GM21786 (cell line): ENCODE results near the gene ZNF177.
"Not testable (repeated sequence)": the region's sequence is repeated elsewhere in the genome, so short reads cannot be mapped to it uniquely, and the experiment has no call there.

Source experiments
- ATAC-seq: cut with Tn5 transposase; IDR thresholded peaks from one replicate; pipeline ENCODE4 v1.9.1; 2021; ENCODE audit not compliant: unreplicated experiment

ZNF177 gene

DNA sequence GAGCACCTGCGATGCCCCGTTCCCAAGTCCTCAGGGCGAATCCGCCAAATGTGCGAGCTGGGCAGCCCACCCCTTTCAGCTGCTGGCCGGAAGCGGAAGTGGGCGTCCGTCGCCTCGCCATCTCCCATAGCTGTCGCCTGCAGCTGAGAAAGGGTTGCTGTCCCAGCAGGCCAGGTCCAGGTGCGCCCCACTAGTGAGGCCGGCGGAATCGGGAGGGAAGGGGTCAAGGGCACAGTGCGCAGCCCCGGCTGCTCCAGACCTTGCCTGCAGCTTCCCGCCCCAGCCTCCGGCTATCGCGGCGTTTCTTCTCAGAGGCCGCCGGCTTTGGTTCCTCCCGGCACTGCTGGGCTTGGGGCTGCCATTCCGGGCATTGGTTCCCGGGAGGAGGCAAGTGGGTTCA, at the start of gene ZNF177:
Gene ZNF177, plus strand, starts transcription at position 109 of the 400 bp plus-strand sequence. CDS start 15,299 bp downstream, outside the sequence.
- no peak for ATAC-seq

DNA sequence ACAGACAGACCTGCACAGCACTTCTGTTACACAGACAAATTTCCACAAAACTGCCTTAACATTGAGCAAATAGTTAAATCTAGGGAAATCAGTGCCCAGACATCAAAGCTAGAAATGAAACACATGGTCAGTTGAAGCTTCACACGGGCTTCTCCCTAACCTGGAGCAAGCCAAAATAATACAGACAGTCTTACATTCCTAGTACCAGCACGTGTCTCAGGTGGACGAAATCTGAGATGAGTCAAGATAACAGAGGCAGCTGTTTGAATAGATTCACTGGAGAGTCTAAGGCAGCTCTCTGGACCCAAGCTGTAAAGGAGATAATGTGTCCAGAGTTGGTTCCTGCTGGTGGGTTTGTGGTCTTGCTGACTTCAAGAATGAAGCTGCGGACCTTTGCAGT, 49.1 kb upstream of the ZNF177 start:
- no peak for ATAC-seq

DNA sequence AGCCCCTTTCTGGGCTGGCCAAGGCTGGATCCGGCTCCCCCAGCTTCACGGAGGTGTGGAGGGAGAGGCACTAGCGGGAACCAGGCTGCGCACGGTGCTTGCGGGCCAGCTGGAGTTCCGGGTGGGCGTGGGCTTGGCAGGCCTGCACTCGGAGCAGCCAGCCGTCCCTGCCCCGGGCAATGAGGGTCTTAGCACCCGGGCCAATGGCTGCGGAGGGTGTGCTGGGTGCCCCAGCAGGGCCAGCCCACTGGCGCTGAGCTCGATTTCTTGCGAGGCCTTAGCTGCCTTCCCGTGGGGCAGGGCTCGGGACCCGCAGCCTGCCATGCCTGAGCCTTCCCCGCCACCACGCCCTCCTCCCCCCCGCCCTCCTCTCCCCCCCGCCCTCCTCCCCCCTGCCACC, 41.5 kb upstream of the ZNF177 start:
- no peak for ATAC-seq

DNA sequence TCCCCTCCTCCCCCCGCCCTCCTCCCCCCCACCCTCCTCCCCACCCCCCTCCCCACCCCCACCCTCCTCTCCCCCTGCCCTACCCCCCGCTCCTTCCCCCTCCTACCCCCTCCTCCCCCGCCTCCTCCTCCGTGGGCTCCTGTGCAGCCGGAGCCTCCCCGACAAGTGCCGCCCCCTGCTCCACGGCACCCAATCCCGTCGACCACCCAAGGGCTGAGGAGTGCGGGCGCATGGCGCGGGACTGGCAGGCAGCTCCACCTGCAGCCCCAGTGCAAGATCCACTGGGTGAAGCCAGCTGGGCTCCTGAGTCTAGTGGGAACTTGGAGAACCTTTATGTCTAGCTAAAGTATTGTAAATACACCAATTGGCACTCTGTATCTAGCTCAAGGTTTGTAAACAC, 41.1 kb upstream of the ZNF177 start:
- not testable (repeated sequence) for ATAC-seq

DNA sequence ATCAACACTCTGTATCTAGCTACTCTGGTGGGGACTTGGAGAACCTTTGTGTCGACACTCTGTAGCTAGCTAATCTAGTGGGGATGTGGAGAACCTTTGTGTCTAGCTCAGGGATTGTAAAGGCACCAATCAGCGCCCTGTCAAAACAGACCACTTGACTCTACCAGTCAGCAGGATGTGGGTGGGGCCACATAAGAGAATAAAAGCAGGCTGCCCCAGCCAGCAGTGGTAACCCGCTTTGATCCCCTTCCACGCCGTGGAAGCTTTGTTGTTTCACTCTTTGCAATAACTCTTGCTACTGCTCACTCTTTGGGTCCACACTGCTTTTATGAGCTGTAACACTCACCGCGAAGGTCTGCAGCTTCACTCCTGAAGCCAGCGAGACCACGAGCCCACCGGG, 40.6 kb upstream of the ZNF177 start:
- not testable (repeated sequence) for ATAC-seq

DNA sequence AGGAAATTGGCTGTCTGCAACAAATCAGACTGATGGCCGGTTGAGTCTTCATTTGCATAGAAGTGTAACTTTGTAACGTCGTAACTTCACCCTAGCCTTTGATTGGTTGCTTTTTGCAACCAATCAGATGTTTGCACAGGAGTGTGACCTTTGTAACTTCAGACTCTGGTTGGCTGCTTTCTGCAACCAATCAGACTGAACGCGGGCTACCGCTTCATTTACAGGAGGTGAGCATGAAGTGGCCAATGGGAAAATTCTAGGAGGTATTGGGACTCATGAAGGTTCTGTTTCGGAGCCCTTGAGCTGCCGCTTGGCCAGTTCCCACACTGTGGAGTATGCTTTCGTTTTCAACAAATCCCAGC, 39.3 kb upstream of the ZNF177 start:
- ATAC-seq = peak; percentile 9

DNA sequence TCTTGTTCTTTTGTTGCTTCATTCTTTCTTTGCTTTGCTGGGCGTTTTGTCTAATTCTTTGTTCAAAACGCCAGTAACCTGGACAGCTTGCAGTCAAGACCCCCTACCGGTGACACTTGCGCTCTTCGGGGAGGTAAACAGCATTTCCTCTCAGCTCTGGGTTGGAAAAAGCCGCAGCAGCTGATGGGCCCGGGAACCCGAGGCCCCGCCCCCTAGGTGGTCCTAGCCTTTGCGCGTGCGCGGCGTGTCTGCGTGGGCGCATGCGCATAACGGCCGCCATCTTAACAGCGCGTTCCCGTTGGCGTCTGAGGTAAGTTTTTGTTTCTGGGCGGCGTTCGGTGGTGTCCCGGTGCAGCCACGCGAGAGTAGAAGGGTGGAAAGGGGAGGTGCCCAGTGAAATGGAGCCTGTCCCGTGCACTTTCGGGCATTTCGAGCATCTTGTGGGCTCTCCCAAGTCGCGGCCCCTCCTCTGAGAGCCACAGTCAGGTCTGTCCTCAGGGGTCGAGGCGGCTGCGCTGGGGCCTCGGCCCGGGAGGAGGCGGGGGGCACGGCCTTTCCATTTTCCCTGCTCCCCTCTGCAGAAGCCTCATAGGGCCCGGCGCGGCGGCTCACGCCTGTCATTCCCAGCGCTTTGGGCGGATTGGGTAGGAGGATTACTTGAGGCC, 38.8 kb upstream of the ZNF177 start, which contains the start of gene ZNF559:
Gene ZNF559, plus strand, starts transcription at position 261 of the 665 bp plus-strand sequence. CDS start 14,371 bp downstream, outside the sequence.
- peak; percentile 95 for ATAC-seq

DNA sequence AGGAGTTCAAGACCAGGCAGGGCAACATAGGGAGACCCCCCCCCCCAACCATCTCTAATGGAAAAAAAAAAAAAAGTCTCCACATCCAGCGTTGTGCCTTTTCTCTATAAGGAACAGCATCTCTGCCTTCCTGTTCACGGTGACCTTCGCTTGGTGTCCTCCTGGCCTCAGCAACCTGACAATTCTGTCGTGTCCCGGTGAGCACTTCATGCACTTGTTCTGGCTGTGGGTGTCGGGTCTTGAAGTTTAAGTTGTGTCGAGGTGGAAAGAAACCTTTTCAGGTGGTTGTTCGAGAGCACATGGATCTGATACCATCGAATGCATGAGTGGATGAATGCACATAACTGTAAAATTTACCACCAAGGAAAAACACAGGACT, 38.2 kb upstream of the ZNF177 start:
- ATAC-seq = no peak

DNA sequence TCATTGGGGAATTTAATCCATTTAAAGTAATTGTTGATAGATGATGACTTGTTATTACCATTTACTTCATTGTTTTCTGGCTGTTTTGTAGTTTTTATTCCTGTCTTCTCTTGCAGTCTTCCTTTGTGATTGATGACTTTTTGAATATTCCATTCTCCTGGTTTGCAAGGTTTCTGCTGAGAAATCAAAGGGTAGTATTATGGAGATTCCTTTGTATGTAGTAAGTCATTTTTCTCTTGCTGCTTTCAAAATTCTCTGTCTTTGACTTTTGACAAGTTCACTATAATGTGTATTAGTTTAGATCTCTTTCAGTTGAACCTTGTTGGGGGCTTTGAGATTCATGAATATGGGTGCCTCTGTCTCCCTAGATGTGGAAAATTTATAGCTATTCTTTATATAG, 32.8 kb upstream of the ZNF177 start:
- ATAC-seq = no peak

DNA sequence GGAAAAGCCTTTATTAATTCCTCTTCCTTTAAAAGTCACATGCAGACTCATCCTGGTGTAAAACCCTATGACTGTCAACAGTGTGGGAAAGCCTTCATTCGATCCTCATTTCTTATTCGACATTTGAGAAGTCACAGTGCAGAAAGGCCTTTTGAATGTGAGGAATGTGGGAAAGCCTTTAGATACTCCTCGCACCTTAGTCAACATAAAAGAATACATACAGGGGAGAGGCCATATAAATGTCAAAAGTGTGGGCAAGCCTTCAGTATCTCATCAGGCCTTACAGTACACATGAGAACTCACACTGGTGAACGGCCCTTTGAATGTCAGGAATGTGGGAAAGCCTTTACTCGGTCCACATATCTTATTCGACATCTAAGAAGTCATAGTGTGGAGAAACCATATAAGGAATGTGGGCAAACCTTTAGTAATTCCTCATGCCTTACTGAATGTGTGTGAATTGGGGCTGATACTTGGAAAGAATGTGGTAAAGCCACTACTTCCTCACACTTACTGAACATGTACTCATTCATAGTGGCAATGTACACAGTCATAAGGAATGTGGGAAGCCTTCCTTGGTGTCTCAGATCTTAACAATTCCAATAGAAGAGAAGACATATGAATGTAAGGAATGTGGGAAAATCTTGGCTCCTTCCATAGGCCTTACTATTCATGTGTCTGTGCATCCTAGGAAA, 20.1 kb upstream of the ZNF177 start:
- no peak for ATAC-seq

DNA sequence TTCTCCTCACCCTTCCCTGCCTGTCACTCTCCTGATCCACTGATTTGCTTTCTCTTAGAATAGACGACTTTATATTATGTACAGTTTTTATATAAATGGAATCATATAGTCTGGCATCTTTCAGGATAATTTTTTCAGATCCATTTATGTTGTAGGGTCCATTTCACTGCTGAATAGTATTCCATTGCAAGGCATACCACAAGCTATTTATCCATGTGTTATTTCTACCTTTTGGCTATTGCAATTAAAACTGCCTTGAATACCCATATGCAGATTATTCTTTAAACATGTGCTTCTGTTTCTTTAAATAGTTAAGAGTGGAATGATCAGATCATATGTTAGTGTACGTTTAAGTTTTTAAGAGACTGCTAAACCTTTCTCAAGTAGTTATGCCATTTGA, 17.8 kb upstream of the ZNF177 start:
- ATAC-seq = no peak

DNA sequence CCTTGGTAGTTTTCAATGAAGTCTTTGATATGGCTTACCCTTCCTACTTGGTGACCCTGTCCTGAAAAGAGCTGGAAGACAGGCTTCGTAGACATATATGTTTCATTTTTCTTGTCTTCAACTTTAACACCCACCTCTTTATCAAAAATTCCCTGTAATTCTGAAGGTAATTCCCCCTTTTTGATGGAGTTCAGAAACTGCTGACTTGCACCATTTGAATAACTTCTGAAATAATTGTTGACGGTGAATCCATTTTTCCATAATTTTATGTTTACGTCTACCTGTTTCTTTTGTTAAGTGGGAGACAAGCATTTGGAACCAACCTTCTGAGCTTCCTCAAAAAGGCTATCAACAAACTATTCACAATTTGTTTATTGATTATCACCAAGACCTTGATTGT, 14.6 kb upstream of the ZNF177 start:
- ATAC-seq = no peak

DNA sequence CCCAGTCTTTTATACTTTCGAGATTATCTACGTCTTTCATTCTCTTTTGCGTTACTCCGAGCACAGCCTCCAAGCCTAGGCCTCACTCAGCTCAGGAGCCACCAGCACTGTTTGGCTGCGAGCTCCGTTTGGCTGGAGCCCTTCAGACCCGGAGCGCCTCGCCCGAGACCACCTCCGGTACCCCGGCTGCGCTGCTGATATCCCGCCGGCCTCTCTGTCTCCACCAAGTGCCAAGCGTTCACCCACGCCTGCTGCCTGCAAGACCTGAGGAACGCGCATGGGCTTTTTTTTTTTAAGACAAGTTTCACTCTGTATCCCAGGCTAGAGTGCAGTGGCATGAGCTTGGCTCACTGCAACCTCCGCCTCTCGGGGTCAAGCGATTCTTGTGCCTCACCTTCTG, 14.1 kb upstream of the ZNF177 start:
- ATAC-seq = no peak

DNA sequence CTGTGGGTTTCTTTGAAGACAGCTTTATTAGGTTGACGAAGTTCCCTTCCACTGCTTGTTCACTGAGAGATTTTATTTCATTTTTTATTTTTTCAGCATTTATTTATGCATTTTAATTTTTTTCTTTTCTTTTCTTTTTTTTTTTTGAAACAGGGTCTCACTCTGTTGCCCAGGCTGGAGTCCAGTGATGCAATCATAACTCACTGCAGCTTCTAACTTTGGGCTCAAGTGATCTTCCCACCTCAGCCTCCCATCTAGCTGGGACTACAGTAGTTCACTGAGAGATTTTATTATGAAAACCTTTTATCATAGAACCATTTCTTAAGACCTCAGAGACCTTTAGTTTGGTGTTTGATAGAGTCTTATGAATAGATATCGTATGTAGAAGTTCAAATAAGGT, 10.3 kb upstream of the ZNF177 start:
- no peak for ATAC-seq

DNA sequence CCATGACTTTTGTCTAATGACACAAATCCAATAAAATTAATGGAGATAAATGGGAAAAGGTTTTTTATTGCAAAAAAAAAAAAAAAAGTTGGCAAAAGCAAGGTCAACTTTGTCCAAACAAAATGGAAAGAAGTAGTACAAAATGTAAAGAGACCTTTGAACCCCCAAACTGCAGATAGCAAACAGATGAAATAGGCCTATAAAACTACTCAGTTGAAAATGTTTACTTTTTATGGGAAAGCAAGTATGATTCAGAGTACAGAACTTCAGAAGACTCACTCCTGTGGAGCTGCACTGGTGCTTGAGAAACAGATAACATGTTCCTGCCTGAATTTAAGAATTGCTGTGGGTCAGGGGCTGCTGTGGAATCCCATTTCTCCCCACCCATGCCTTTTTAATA, 9.8 kb upstream of the ZNF177 start:
- ATAC-seq = no peak

DNA sequence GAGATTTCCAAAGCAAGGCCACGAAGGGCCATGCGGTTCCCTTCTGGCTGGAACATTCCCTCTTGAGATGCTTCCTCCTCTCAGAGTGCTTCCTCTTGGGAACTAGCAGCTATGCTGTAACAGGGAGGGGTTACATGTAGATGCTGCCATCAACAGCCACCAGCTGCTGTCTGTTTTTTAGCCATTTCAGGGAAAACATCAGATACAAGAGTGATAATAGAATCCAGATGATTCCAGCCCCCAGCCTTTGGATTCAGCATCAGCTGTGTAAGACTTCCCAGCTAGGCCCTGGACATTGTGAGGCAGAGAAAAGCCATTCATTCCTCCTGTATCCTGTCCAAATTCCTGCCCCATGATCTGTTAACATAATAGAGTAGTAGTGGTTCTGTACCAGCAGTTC, 8.2 kb upstream of the ZNF177 start:
- no peak for ATAC-seq

DNA sequence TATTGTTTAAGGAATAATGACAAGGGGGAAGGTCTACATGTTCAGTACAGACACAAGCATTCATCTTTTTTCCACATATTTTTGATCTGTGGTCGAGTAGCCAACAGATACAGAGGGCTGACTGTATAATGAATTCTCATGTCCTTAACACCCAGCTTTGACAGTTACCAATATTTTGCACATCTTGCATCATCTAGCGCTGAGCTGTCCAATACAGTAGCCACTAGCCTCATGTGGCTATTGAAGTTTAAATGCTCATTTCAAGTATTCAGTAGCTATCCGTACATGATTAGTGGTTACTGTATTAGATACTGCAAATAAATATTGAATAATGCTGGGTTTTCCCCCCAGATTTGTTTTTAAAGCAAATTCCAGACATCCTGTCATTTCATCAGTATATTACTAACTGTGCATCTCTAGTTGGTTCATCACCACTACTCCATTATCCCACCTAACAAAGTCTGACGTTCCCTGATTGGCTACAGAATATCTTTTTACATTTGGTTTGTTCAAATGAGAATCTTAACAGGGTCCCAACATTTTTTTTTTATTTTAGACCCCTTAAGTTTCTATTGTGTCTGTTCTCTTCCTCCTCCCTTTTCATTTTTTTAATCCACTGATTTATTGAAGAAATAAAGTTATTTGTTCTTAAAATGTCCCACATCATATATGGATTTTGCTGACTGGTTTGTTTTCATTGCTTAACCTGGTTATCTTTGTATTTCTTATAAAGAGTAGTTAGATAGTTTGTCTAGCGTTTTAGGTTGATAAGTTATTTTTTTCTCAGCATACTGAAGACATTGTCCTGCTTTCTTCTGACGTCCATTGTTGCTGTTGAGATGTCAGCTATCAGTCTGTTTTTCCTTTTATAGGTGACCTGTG, 8.2 kb downstream of the ZNF177 start:
- no peak for ATAC-seq

DNA sequence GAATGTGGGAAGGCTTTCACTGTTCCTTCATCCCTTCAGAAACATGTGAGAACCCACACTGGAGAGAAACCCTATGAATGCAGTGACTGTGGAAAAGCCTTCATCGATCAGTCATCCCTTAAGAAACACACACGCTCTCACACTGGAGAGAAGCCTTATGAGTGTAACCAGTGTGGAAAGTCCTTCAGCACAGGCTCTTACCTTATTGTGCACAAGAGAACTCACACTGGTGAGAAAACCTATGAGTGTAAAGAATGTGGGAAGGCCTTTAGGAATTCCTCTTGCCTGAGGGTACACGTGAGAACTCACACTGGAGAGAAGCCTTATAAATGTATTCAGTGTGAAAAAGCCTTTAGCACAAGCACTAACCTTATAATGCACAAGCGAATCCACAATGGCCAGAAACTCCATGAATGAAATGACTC, 18.6 kb downstream of the ZNF177 start:
- ATAC-seq = no peak

DNA sequence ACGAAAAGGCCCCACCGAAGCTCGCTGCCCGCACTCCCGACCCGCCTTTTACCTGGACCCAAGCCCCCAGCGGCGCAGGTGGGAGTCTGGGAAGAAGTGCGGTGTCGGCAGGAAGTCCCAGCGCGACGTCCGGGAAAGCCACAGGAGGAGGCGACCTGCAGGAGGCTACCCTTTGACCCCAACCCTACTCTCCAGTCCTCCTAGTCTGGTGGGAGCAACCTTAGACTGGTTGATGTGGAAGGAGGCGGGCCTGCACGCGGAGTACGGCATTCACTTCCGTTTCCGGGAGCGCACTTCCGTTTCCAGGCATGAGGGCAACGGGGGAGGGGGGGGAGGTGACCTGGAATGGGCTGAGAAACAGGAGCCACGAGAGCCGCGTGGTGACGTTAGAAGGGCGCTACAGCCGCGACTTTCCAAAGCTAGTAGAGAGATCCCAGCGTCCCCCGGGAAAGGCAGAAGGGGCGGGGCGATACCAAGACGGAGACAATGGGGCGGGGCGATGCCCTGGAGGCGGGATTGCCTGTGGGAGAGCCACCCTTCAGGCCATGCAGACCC, 44.1 kb downstream of the ZNF177 start:
- ATAC-seq = no peak

DNA sequence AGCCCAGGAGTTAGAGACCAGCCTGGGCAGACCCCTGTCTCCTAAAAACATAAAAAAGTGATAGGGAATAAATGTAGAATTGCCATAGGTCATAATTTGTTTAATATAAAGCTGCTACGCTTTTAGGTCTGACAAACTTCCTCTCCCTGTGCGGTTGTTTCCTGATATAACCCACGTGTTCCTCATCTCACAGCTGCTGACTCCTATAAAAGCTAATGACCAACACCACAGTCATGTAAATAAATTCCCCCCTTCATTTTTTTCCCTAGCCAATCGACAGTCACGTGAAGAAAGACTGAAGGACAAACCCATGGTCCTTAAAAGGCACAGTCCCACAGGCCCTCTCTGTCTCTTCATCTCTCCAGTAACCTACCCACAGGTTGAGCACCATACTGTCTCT, 45.0 kb downstream of the ZNF177 start:
- ATAC-seq = no peak

DNA sequence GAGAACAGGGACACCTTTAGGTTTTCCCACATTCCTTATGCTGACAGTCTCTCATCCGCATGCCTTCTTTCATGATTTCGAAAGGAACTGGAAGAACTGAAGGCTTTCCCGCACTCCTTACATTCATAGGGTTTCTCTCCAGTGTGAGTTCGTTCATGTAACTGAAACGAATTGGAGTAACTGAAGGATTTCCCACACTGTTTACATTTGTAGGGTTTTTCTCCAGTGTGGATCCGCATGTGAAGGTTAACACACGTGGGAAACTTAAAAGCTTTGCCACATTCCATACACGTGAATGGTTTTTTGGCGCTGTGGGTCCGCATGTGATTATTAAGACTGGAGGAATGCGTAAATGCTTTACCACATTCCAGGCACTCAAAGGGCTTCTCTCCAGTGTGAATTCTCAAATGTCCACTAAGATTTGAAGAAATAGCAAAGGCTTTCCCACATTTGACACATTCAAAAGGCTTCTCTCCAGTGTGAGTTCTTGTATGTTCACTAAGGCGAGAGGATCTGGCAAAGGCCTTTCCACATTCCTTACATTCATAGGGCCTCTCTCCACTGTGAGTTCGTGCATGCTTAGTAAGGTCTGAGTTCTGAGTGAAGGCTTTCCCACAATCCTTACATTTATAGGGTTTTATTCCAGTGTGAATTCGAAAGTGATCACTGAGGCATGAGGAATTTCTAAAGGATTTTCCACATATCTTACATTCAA, 50.6 kb downstream of the ZNF177 start:
- no peak for ATAC-seq
